Adipose tissue (tissue), 3 donors: ENCODE measurements around the gene SEC14L3. TPM values are rescaled to one million over a fixed set of nuclear protein-coding genes. Genes with fewer than 3 reads are reported as not detected.
"Not testable (repeated sequence)": the region's sequence is repeated elsewhere in the genome, so short reads cannot be mapped to it uniquely, and the experiment has no call there.

Experiments
- H3K27ac ChIP-seq: one replicate; pipeline ENCODE4 v1.5.1; 2013; ENCODE audit warnings: low read depth, low read length
- WGBS, 3 donors: extraction: QIAGEN DNeasy Blood & Tissue Kit; methylation state at CpG; one replicate each; pipeline ENCODE4 v1.1.7; 2013; 5-methylcytosine and 5-hydroxymethylcytosine counted together
- polyA plus RNA-seq, 3 donors: library from polyadenylated mRNA; stranded (reverse); fragments of 200-250 nt; gene quantifications; one replicate each; pipeline ENCODE4 v1.2.3, GENCODE V29; 2013
- donor health status: healthy with polysubstance abuse.
- donor health status: Bipolar disorder and iron deficiency.
- donor health status: healthy.

Gene SEC14L3
- polyA plus RNA-seq, 3 donors: not detected

- no peak overlapping the region for H3K27ac ChIP-seq
- WGBS, 3 donors: 52 to 54% (median 53%) methylated on average over 6 of the region's 6 CpGs
Measured at GRCh38 chr22:30453731-30454510, 17.9 kb downstream of the SEC14L3 start.

GRCh38 chr22:30452861-30453260 lies 19.0 kb downstream of the SEC14L3 start:
- H3K27ac ChIP-seq: no peak overlapping the region
- 76 to 79% (median 78%) methylated on average over 6 of the region's 6 CpGs for WGBS, 3 donors

GRCh38 chr22:30451488-30451887 lies 20.3 kb downstream of the SEC14L3 start:
- WGBS, 3 donors: 34 to 54% (median 41%) methylated on average over 9 of the region's 9 CpGs
- not testable (repeated sequence) for H3K27ac ChIP-seq

- WGBS, 3 donors: 90 to 94% (median 92%) methylated on average over 3 of the region's 3 CpGs
- H3K27ac ChIP-seq: no peak overlapping the region
Measured at GRCh38 chr22:30447656-30448055, 24.2 kb downstream of the SEC14L3 start.

GRCh38 chr22:30445438-30446145 lies 26.2 kb downstream of the SEC14L3 start:
- WGBS, 3 donors: 29 to 55% (median 49%) methylated on average over 5 of the region's 5 CpGs
- H3K27ac ChIP-seq: no peak overlapping the region

GRCh38 chr22:30444632-30445437 lies 27.0 kb downstream of the SEC14L3 start:
- 18 to 24% (median 21%) methylated on average over 11 of the region's 11 CpGs for WGBS, 3 donors
- no peak overlapping the region for H3K27ac ChIP-seq

GRCh38 chr22:30441088-30441487 lies 30.7 kb downstream of the SEC14L3 start:
- H3K27ac ChIP-seq: no peak overlapping the region
- WGBS, 3 donors: 44 to 73% (median 66%) methylated on average over 9 of the region's 9 CpGs

- WGBS, 3 donors: 82 to 92% (median 90%) methylated on average over 10 to 11 of the region's 11 CpGs
- H3K27ac ChIP-seq: no peak overlapping the region
Measured at GRCh38 chr22:30439836-30440235, 32.0 kb downstream of the SEC14L3 start.

GRCh38 chr22:30439226-30439625 lies 32.6 kb downstream of the SEC14L3 start:
- 85 to 89% (median 87%) methylated on average over 4 of the region's 4 CpGs for WGBS, 3 donors
- H3K27ac ChIP-seq: no peak overlapping the region

GRCh38 chr22:30438559-30438958 lies 33.3 kb downstream of the SEC14L3 start:
- no peak overlapping the region for H3K27ac ChIP-seq
- 76 to 82% (median 78%) methylated on average over 3 of the region's 3 CpGs for WGBS, 3 donors

GRCh38 chr22:30436196-30436595 lies 35.6 kb downstream of the SEC14L3 start:
- no peak overlapping the region for H3K27ac ChIP-seq
- 83 to 100% (median 94%) methylated on average over 2 of the region's 2 CpGs for WGBS, 3 donors

- H3K27ac ChIP-seq: no peak overlapping the region
- 59 to 87% (median 60%) methylated on average over 6 of the region's 6 CpGs for WGBS, 3 donors
Measured at GRCh38 chr22:30435674-30436126, 36.1 kb downstream of the SEC14L3 start.

- 57 to 89% (median 67%) methylated on average over 1 of the region's 1 CpG for WGBS, 3 donors
Measured at GRCh38 chr22:30434843-30435242, 37.0 kb downstream of the SEC14L3 start.

GRCh38 chr22:30433773-30434172 lies 38.0 kb downstream of the SEC14L3 start:
- 95 to 100% (median 100%) methylated on average over 1 of the region's 1 CpG for WGBS, 3 donors
- no peak overlapping the region for H3K27ac ChIP-seq

More at GRCh38 chr22:30434843-30435242, 37.0 kb downstream of the SEC14L3 start:
- no peak overlapping the region for H3K27ac ChIP-seq

- WGBS, 3 donors: 90 to 93% (median 93%) methylated on average over 3 of the region's 3 CpGs
- H3K27ac ChIP-seq: no peak overlapping the region
Measured at GRCh38 chr22:30433227-30433626, 38.6 kb downstream of the SEC14L3 start.

- 69 to 81% (median 69%) methylated on average over 2 of the region's 2 CpGs for WGBS, 3 donors
- H3K27ac ChIP-seq: no peak overlapping the region
Measured at GRCh38 chr22:30432520-30432919, 39.3 kb downstream of the SEC14L3 start.

- H3K27ac ChIP-seq: no peak overlapping the region
- 88 to 98% (median 91%) methylated on average over 4 of the region's 4 CpGs for WGBS, 3 donors
Measured at GRCh38 chr22:30432096-30432495, 39.7 kb downstream of the SEC14L3 start.

- WGBS, 3 donors: 77 to 87% (median 86%) methylated on average over 4 of the region's 4 CpGs
Measured at GRCh38 chr22:30430933-30431332, 40.9 kb downstream of the SEC14L3 start.

GRCh38 chr22:30429887-30430286 lies 41.9 kb downstream of the SEC14L3 start:
- 44 to 69% (median 59%) methylated on average over 3 to 4 of the region's 4 CpGs for WGBS, 3 donors
- H3K27ac ChIP-seq: no peak overlapping the region

More at GRCh38 chr22:30430933-30431332, 40.9 kb downstream of the SEC14L3 start:
- no peak overlapping the region for H3K27ac ChIP-seq
